ENCODE data around the gene VEGFA.

DNA sequence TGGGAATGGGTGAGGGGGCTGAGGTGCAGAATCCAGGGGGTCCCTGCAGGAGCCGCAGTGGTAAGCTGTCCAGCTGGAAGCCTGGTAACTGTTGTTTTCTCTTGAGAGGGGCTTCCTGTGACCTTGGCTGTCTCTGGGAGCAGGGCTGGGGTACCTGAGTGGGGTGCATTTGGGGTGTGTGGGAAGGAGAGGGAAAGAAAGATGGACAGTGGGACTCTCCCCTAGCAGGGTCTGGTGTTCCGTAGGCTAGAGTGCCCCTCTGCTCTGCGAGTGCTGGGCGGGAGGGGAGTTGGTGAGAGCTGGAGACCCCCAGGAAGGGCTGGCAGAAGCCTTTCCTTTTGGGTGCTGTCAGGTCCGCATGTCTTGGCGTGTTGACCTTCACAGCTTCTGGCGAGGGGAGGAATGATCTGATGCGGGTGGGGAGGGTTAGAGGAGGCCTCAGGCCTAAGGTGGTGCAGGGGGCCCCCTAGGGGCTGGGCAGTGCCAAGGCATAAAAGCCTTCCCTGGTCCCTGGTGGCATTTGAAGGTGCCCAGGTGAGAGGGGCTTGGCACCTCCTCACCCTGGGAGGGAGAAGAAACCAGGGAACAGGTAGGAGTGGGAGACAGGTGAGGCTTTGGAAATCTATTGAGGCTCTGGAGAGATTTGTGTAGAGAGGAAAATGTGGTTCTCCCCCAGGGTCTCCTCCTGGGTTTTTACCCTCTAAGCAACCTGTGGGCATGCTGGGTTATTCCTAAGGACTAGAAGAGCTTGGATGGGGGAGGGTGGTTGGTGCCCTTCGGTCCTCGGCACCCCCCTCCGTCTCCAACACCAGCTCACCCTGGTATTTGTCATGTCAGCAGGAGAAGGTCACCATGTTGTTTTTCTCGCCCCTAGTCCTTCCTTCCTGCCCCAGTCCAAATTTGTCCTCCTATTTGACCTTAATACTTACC, 3.3 kb downstream of the VEGFA start:
- TF ChIP-seq, protein P1, sequence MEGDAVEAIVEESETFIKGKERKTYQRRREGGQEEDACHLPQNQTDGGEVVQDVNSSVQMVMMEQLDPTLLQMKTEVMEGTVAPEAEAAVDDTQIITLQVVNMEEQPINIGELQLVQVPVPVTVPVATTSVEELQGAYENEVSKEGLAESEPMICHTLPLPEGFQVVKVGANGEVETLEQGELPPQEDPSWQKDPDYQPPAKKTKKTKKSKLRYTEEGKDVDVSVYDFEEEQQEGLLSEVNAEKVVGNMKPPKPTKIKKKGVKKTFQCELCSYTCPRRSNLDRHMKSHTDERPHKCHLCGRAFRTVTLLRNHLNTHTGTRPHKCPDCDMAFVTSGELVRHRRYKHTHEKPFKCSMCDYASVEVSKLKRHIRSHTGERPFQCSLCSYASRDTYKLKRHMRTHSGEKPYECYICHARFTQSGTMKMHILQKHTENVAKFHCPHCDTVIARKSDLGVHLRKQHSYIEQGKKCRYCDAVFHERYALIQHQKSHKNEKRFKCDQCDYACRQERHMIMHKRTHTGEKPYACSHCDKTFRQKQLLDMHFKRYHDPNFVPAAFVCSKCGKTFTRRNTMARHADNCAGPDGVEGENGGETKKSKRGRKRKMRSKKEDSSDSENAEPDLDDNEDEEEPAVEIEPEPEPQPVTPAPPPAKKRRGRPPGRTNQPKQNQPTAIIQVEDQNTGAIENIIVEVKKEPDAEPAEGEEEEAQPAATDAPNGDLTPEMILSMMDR (IDR thresholded peaks at IDR 0.05; ENCODE audit: low read depth, low read length), result peak; percentile 95
- TF ChIP-seq EZH2phosphoT487 (IDR thresholded peaks at IDR 0.05; ENCODE audit: low read depth), result no peak

Measured in OCI-LY3 (cell line).